Colonic mucosa (tissue), 4 donors: ENCODE results near the gene MTPN. TPM values are rescaled to one million over a fixed set of nuclear protein-coding genes. Genes with fewer than 3 reads are reported as not detected.

Experiments
- DNase-seq: peaks from one replicate; pipeline ENCODE4 v3.0.0-alpha.2; 2020
- H3K27ac ChIP-seq: fragments of 200-600 bp; one replicate; pipeline ENCODE4 v1.8.0; 2021
- H3K27me3 ChIP-seq: fragments of 200-600 bp; one replicate; pipeline ENCODE4 v1.8.0; 2021
- H3K36me3 ChIP-seq: fragments of 200-600 bp; one replicate; pipeline ENCODE4 v1.8.0; 2021
- H3K4me1 ChIP-seq: fragments of 200-600 bp; one replicate; pipeline ENCODE4 v1.8.0; 2021; ENCODE audit warnings: mild to moderate bottlenecking
- H3K4me3 ChIP-seq: fragments of 200-600 bp; one replicate; pipeline ENCODE4 v1.8.0; 2021
- H3K9ac ChIP-seq, 2 donors: one replicate each; pipeline ENCODE4 v1.7.0; 2013; ENCODE audit warnings: control low read depth in 2 of 2, low read depth in 2 of 2, low read length in 2 of 2
- H3K9me3 ChIP-seq: fragments of 200-600 bp; one replicate; pipeline ENCODE4 v1.8.0; 2021
- CTCF ChIP-seq: fragments of 200-600 bp; IDR thresholded peaks from one replicate; pipeline ENCODE4 v1.8.0; 2022; ENCODE audit warnings: antibody characterized with exemption, mild to moderate bottlenecking
- intact Hi-C: fragments of 100-400 bp; cut with DNase I; formaldehyde crosslinking; loops from one replicate; pipeline ENCODE4 v1.14.1; 2022
- total RNA-seq, 2 donors: library from RNA; stranded (reverse); fragmentation: NEBNext Ultra II Directional in 1 of 2; extraction: Animal tissue kit (Norgen Biotek cat#: 25700) in 1 of 2; gene quantifications; one replicate each; pipeline ENCODE4 v1.2.1, GENCODE V29; 2021
- donor health status: healthy.
- donor health status: DM: no; HTN: no; CAD: no.
- donor health status: DM: no; HTN: no; CAD: no.

MTPN gene
- total RNA-seq, 2 donors from 2014 or later = 101 to 109 TPM

- Histone ChIP-seq H3K27me3 (no peaks in the 10 kb centered on the region), H3K9me3 (no peaks in the 10 kb centered on the region), H3K4me3 (no peak overlapping the region), H3K36me3 (no peaks in the 10 kb centered on the region), H3K9ac (no peak overlapping the region), H3K4me1 (no peaks in the 10 kb centered on the region), H3K27ac (no peak overlapping the region)
- no peak for TF ChIP-seq CTCF
- intact Hi-C loops = no loop called here
- DNase-seq = no peak
These were observed 87.3 kb downstream of the MTPN start for GRCh38 chr7:135889823-135890222.

- H3K27ac ChIP-seq = no peak overlapping the region
- no peak for DNase-seq
- no peak overlapping the region for H3K4me3 ChIP-seq
- TF ChIP-seq CTCF = no peak
- intact Hi-C loops = no loop called here
- H3K9ac ChIP-seq = no peak overlapping the region
- no peaks in the 10 kb centered on the region for H3K4me1 ChIP-seq
- H3K36me3 ChIP-seq = no peaks in the 10 kb centered on the region
- H3K27me3 ChIP-seq = no peaks in the 10 kb centered on the region
- no peaks in the 10 kb centered on the region for H3K9me3 ChIP-seq
These were observed 88.4 kb downstream of the MTPN start for GRCh38 chr7:135888740-135889139.

GRCh38 chr7:135886345-135887132 is 90.6 kb downstream of the MTPN start:
- Histone ChIP-seq H3K4me1 (no peaks in the 10 kb centered on the region), H3K9ac (no peak overlapping the region), H3K36me3 (no peaks in the 10 kb centered on the region), H3K4me3 (no peak overlapping the region), H3K27me3 (no peaks in the 10 kb centered on the region), H3K27ac (no peak overlapping the region), H3K9me3 (no peaks in the 10 kb centered on the region)
- no peak for TF ChIP-seq CTCF
- no peak for DNase-seq
- intact Hi-C loops = no loop called here

GRCh38 chr7:135884495-135885232 is 92.5 kb downstream of the MTPN start:
- Histone ChIP-seq H3K9ac (no peak overlapping the region), H3K4me3 (no peak overlapping the region), H3K27ac (no peak overlapping the region), H3K4me1 (no peaks in the 10 kb centered on the region), H3K27me3 (no peaks in the 10 kb centered on the region), H3K36me3 (no peaks in the 10 kb centered on the region), H3K9me3 (no peaks in the 10 kb centered on the region)
- intact Hi-C loops = no loop called here
- no peak for DNase-seq
- no peak for TF ChIP-seq CTCF

- H3K4me1 ChIP-seq = no peaks in the 10 kb centered on the region
- no peak overlapping the region for H3K4me3 ChIP-seq
- DNase-seq = no peak
- no peak for TF ChIP-seq CTCF
- no peaks in the 10 kb centered on the region for H3K27me3 ChIP-seq
- no peak overlapping the region for H3K9ac ChIP-seq
- no peaks in the 10 kb centered on the region for H3K9me3 ChIP-seq
- intact Hi-C loops = no loop called here
- H3K27ac ChIP-seq = no peak overlapping the region
- H3K36me3 ChIP-seq = no peaks in the 10 kb centered on the region
These were observed 97.9 kb downstream of the MTPN start for GRCh38 chr7:135879233-135879632.
